Gastroesophageal sphincter (tissue), 4 donors: Measurements from ENCODE around the gene NXPH4. TPM values are rescaled to one million over a fixed set of nuclear protein-coding genes. Genes with fewer than 3 reads are reported as not detected.

ENCODE experiments used
- ATAC-seq: fragments of 150-250 bp; one replicate; pipeline ENCODE4 v1.9.1; 2016; ENCODE audit warnings: mild to moderate bottlenecking, moderate library complexity
- H3K27ac ChIP-seq, 4 donors: fragments of 200-600 bp; sonication (generic) in 3 of 4; 1 replicate in 3 of 4; 2 replicates in 1 of 4; pipeline ENCODE4 v1.5.1; 2016 to 2019
- H3K27me3 ChIP-seq: fragments of 200-600 bp; sonication (generic); one replicate; pipeline ENCODE4 v1.5.1; 2019
- H3K36me3 ChIP-seq, 2 donors: fragments of 200-600 bp; sonication (generic); one replicate each; pipeline ENCODE4 v1.5.1; 2019; ENCODE audit warnings: control low read depth in 1 of 2
- H3K4me1 ChIP-seq, 3 donors: fragments of 200-600 bp; sonication (generic); 1 replicate in 2 of 3; 2 replicates in 1 of 3; pipeline ENCODE4 v1.5.1; 2016 to 2019; ENCODE audit warnings: control low read depth in 2 of 3
- H3K4me3 ChIP-seq, 2 donors: fragments of 200-600 bp; sonication (generic); one replicate each; pipeline ENCODE4 v1.5.1; 2019; ENCODE audit warnings: mild to moderate bottlenecking in 1 of 2, moderate library complexity in 1 of 2
- H3K9me3 ChIP-seq, 3 donors: fragments of 200-600 bp; sonication (generic); one replicate each; pipeline ENCODE4 v1.5.1; 2017 to 2019; ENCODE audit warnings: control low read depth in 2 of 3
- EP300 ChIP-seq: sonication (generic); formaldehyde crosslinking; IDR thresholded peaks from one replicate; pipeline ENCODE4 v1.6.1; 2017; ENCODE audit warnings: antibody characterized with exemption, mild to moderate bottlenecking
- POLR2A ChIP-seq, 2 donors: fragments of 450-650 bp; IDR thresholded peaks; one replicate each; pipeline ENCODE4 v1.6.1; 2017; ENCODE audit warnings: antibody characterized with exemption in 2 of 2, mild to moderate bottlenecking in 2 of 2, moderate library complexity in 1 of 2
- POLR2AphosphoS5 ChIP-seq: sonication (generic); formaldehyde crosslinking; IDR thresholded peaks from one replicate; pipeline ENCODE4 v1.6.1; 2017; ENCODE audit warnings: antibody characterized with exemption
- WGBS, 2 donors: methylation state at CpG; one replicate each; pipeline ENCODE4 v1.1.5; 2018; ENCODE audit warnings: low coverage in 1 of 2; 5-methylcytosine and 5-hydroxymethylcytosine counted together
- small RNA-seq, 4 donors: library from RNA; depleted of rRNA; stranded (forward); fragments of <200 nt; gene quantifications; one replicate each; pipeline ENCODE3, GENCODE V24; 2016
- total RNA-seq, 4 donors: library from RNA; depleted of rRNA; stranded (reverse); fragments of >200 nt; gene quantifications; one replicate each; pipeline ENCODE4 v1.1.0, GENCODE V29; 2016
- TF ChIP-seq, protein P1 (sequence below), 4 experiments: fragments of 200-600 bp in 2 of 4; fragments of 450-650 bp in 2 of 4; sonication (generic) in 1 of 4; IDR thresholded peaks; one replicate each; pipeline ENCODE4 v1.5.1; 2017 to 2019; ENCODE audit warnings: antibody characterized with exemption in 4 of 4, mild to moderate bottlenecking in 2 of 4, moderate library complexity in 2 of 4

NXPH4 gene
- total RNA-seq, 4 donors from 2014 or later: 1.1 TPM; not detected in 3

DNA sequence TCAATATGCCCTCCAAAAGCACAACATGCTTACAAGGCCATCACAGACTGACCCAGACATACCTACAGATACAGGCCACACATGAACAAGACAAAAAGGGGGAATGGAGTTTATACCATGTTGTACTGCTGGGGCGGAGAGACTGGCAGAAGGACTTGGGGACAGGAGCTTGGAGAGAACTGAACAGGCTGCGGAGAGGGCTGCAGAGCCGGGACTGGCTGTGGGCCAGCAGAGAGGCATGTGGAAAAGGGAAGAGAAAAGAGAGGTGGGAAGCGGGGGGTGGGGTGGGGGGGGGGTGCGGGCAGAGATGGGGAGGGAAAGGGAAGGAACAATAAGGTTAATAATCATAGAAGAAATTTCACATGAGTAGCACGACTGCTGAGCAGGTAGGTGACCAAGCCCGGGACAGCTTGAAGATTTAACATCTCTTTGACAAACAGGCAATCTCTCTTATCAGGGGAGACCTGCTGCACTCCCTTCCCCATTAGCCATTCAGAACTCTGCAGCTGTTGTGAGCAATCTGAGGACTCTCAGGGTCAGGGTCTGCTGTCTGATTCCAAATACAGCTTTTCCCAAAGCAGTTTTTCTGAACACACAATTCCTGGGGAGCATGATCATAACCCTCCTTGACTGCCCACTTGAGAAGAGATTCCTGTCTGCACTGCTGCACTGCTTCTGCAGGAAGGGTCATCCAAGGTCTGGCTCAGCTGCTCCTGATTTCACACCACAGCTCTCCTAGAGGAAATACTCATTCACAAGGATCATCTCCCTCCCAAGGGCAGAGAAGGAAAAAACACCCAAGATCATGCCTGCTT, 56.0 kb downstream of the NXPH4 start:
- H3K36me3 ChIP-seq: peaks cover 0 to 93% of the 10 kb centered on the region in 2 donors
- TF ChIP-seq EP300 (no peak), POLR2AphosphoS5 (no peak), POLR2A (IDR thresholded peaks at IDR 0.05) (no peak)
- TF ChIP-seq, protein P1, sequence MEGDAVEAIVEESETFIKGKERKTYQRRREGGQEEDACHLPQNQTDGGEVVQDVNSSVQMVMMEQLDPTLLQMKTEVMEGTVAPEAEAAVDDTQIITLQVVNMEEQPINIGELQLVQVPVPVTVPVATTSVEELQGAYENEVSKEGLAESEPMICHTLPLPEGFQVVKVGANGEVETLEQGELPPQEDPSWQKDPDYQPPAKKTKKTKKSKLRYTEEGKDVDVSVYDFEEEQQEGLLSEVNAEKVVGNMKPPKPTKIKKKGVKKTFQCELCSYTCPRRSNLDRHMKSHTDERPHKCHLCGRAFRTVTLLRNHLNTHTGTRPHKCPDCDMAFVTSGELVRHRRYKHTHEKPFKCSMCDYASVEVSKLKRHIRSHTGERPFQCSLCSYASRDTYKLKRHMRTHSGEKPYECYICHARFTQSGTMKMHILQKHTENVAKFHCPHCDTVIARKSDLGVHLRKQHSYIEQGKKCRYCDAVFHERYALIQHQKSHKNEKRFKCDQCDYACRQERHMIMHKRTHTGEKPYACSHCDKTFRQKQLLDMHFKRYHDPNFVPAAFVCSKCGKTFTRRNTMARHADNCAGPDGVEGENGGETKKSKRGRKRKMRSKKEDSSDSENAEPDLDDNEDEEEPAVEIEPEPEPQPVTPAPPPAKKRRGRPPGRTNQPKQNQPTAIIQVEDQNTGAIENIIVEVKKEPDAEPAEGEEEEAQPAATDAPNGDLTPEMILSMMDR (IDR thresholded peaks at IDR 0.05): no peak

DNA sequence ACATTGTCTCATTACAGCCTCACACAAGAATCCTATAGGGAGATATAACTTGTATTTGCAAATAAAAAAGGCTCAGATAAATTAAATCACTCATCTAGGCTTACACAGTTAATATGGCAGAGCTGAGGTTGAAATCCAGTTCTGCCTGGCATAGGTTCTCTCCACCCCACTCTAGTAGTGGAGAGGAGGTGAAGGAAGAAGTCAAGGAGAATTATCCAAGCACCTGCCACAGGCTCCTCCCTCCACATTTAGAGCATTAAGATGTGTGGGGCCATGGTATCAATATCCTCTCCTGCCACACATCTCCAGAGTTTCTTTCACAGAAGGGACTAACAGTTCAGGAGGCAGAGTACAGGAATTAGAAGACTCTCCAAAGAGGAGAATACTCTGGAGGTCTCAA, 56.9 kb downstream of the NXPH4 start:
- H3K9me3 ChIP-seq: no peaks in the 10 kb centered on the region
- no peaks in the 10 kb centered on the region for H3K4me1 ChIP-seq
- TF ChIP-seq EP300 (no peak), POLR2A (IDR thresholded peaks at IDR 0.05) (no peak)
- no peak for ATAC-seq
- H3K36me3 ChIP-seq: peaks cover 0 to 93% of the 10 kb centered on the region in 2 donors
- H3K27me3 ChIP-seq: no peaks in the 10 kb centered on the region
- no peak overlapping the region for H3K4me3 ChIP-seq
- H3K27ac ChIP-seq: no peak overlapping the region

More for the DNA sequence above, 56.0 kb downstream of the NXPH4 start:
- ATAC-seq: no peak
- Histone ChIP-seq H3K27me3 (no peaks in the 10 kb centered on the region), H3K27ac (no peak overlapping the region), H3K4me3 (no peak overlapping the region), H3K9me3 (no peaks in the 10 kb centered on the region), H3K4me1 (no peaks in the 10 kb centered on the region)
- 50 to 52% methylated on average over 5 to 6 of the region's 7 CpGs for WGBS, 2 donors

Small RNA genes lying within 50 kb of the gene (small RNA-seq; reads per million reads assigned to genes)
- gene MIR1228: 0.13 to 1.6 (median 0.43) reads per million in 4 donors

Other genes with a start within 250 kb of the NXPH4 start
- 1 to 10 TPM; 6.1 to 8.9 (median 6.7) TPM for gene ZBTB39, start 210.2 kb upstream of the NXPH4 start, total RNA-seq
- not detected for gene TAC3, start 200.3 kb upstream of the NXPH4 start, total RNA-seq
- gene MYO1A, start 166.7 kb upstream of the NXPH4 start, total RNA-seq: under 1 TPM; 0.22 to 0.54 (median 0.29) TPM
- 10 to 100 TPM; 11.8 to 14.9 (median 12.7) TPM for gene NEMP1, start 138.0 kb upstream of the NXPH4 start, total RNA-seq
- 10 to 100 TPM; 30.7 to 41.3 (median 38.8) TPM for gene NAB2, start 127.7 kb upstream of the NXPH4 start, total RNA-seq
- 100 to 1,000 TPM in 3 of 4 donors, 10 to 100 TPM in 1; 92.5 to 166 (median 156) TPM for gene STAT6, start 105.4 kb upstream of the NXPH4 start, total RNA-seq
- gene LRP1, start 88.3 kb upstream of the NXPH4 start, total RNA-seq: 100 to 1,000 TPM; 185 to 292 (median 216) TPM
- not detected for gene LRP1-AS, start 69.2 kb upstream of the NXPH4 start, total RNA-seq
- gene SHMT2, start 12.9 kb downstream of the NXPH4 start, total RNA-seq: 10 to 100 TPM; 20.5 to 42.4 (median 34.4) TPM
- gene STAC3, start 34.4 kb downstream of the NXPH4 start, total RNA-seq: under 1 TPM in 3 of 4 donors, not detected in 1; 0.32 to 0.94 (median 0.35) TPM
- gene R3HDM2, start 214.2 kb downstream of the NXPH4 start, total RNA-seq: 10 to 100 TPM; 38.0 to 60.1 (median 45.9) TPM
- not detected for gene INHBC, start 218.0 kb downstream of the NXPH4 start, total RNA-seq
- not detected for gene INHBE, start 238.5 kb downstream of the NXPH4 start, total RNA-seq
- gene GLI1, start 243.0 kb downstream of the NXPH4 start, total RNA-seq: 1 to 10 TPM in 1 of 4 donors, under 1 TPM in 3; 0.15 to 3.6 (median 0.30) TPM